Mesendoderm (in vitro differentiated cells): ENCODE data around the gene HTT.

Source experiments
- DNase-seq: peaks from one replicate; pipeline ENCODE4 v3.0.0; 2013
- H2AK5ac ChIP-seq: 2 replicates; pipeline ENCODE4 v1.6.1; 2013; ENCODE audit warnings: low read length, inconsistent platforms
- H2BK120ac ChIP-seq: 2 replicates; pipeline ENCODE4 v1.6.1; 2013; ENCODE audit warnings: low read depth, mild to moderate bottlenecking, low read length, moderate library complexity, mixed read lengths
- H2BK15ac ChIP-seq: replicated peaks from 2 replicates; pipeline ENCODE4 v1.6.1; 2013; ENCODE audit warnings: low read depth, mild to moderate bottlenecking, moderate library complexity
- H2BK5ac ChIP-seq: 2 replicates; pipeline ENCODE4 v1.6.1; 2013; ENCODE audit warnings: low read length, inconsistent platforms
- H3K18ac ChIP-seq: 2 replicates; pipeline ENCODE4 v1.6.1; 2013; ENCODE audit warnings: mild to moderate bottlenecking, low read length, mixed read lengths
- H3K23ac ChIP-seq: one replicate; pipeline ENCODE4 v1.6.1; 2013; ENCODE audit warnings: low read length
- H3K27ac ChIP-seq: 2 replicates; pipeline ENCODE4 v1.5.1; 2013; ENCODE audit warnings: low read depth, mild to moderate bottlenecking, inconsistent platforms, low read length, moderate library complexity
- H3K27me3 ChIP-seq: 2 replicates; pipeline ENCODE4 v1.6.1; 2013; ENCODE audit warnings: low read length, control low read depth, mild to moderate bottlenecking, inconsistent platforms; ENCODE audit not compliant: insufficient read depth, poor library complexity
- H3K36me3 ChIP-seq: 2 replicates; pipeline ENCODE4 v1.6.1; 2013; ENCODE audit warnings: low read length, inconsistent platforms; ENCODE audit not compliant: control insufficient read depth, insufficient read depth
- H3K4ac ChIP-seq: one replicate; pipeline ENCODE4 v1.6.1; 2013; ENCODE audit warnings: low read depth, mild to moderate bottlenecking, low read length, moderate library complexity
- H3K4me1 ChIP-seq: 2 replicates; pipeline ENCODE4 v1.6.1; 2013; ENCODE audit warnings: low read depth, low read length, inconsistent platforms; ENCODE audit not compliant: control insufficient read depth
- H3K4me2 ChIP-seq: 2 replicates; pipeline ENCODE4 v1.6.1; 2013; ENCODE audit warnings: low read length
- H3K4me3 ChIP-seq: 2 replicates; pipeline ENCODE4 v1.5.1; 2013; ENCODE audit warnings: mild to moderate bottlenecking, low read length
- H3K56ac ChIP-seq: one replicate; pipeline ENCODE4 v1.6.1; 2013; ENCODE audit warnings: low read length
- H3K79me1 ChIP-seq: 2 replicates; pipeline ENCODE4 v1.6.1; 2013; ENCODE audit warnings: low read length, inconsistent platforms
- H3K79me2 ChIP-seq: 2 replicates; pipeline ENCODE4 v1.6.1; 2013; ENCODE audit warnings: mild to moderate bottlenecking, low read length; ENCODE audit not compliant: control insufficient read depth, insufficient read depth
- H3K9ac ChIP-seq: 2 replicates; pipeline ENCODE4 v1.6.1; 2013; ENCODE audit warnings: low read length, inconsistent platforms
- H4K5ac ChIP-seq: one replicate; pipeline ENCODE4 v1.6.1; 2013; ENCODE audit warnings: low read length
- H4K8ac ChIP-seq: one replicate; pipeline ENCODE4 v1.6.1; 2013; ENCODE audit warnings: low read depth, mild to moderate bottlenecking, control low read depth, low read length, moderate library complexity
- WGBS: extraction: QIAGEN DNeasy Blood & Tissue Kit; methylation state at CpG from one replicate; pipeline ENCODE4 v1.1.7; 2013; ENCODE audit warnings: low lambda C conversion rate, missing lambda C conversion rate; ENCODE audit not compliant: insufficient coverage; ENCODE audit errors: extremely low coverage; 5-methylcytosine and 5-hydroxymethylcytosine counted together

Gene HTT

GRCh38 chr4:3271131-3271530 lies 196.7 kb downstream of the HTT start:
- H4K5ac ChIP-seq = no peak overlapping the region
- H3K79me1 ChIP-seq = no peaks in the 10 kb centered on the region
- H3K4me1 ChIP-seq = peaks cover 2% of the 10 kb centered on the region
- H3K79me2 ChIP-seq = no peaks in the 10 kb centered on the region
- H3K23ac ChIP-seq = no peak overlapping the region
- H3K27ac ChIP-seq = no peak overlapping the region
- H3K4me3 ChIP-seq = no peak overlapping the region
- no CpG with 5 or more reads among the region's 14 CpGs for WGBS
- H3K27me3 ChIP-seq = no peaks in the 10 kb centered on the region
- H3K4me2 ChIP-seq = no peak overlapping the region
- no peak overlapping the region for H3K56ac ChIP-seq
- no peak overlapping the region for H2BK15ac ChIP-seq
- H2BK120ac ChIP-seq = no peak overlapping the region
- no peaks in the 10 kb centered on the region for H3K36me3 ChIP-seq
- H3K18ac ChIP-seq = no peak overlapping the region
- no peak overlapping the region for H3K4ac ChIP-seq
- no peak overlapping the region for H3K9ac ChIP-seq
- H2BK5ac ChIP-seq = no peak overlapping the region
- no peak for DNase-seq
- H4K8ac ChIP-seq = no peak overlapping the region
- no peak overlapping the region for H2AK5ac ChIP-seq

GRCh38 chr4:3276986-3277385 lies 202.5 kb downstream of the HTT start:
- Histone ChIP-seq H2AK5ac (no peak overlapping the region), H3K27me3 (no peaks in the 10 kb centered on the region), H3K23ac (no peak overlapping the region), H2BK120ac (no peak overlapping the region), H3K4me2 (no peak overlapping the region), H3K4ac (no peak overlapping the region), H3K4me1 (no peaks in the 10 kb centered on the region), H3K36me3 (no peaks in the 10 kb centered on the region), H2BK5ac (no peak overlapping the region), H4K5ac (no peak overlapping the region), H3K9ac (no peak overlapping the region), H4K8ac (no peak overlapping the region), H2BK15ac (no peak overlapping the region), H3K4me3 (no peak overlapping the region), H3K27ac (no peak overlapping the region), H3K56ac (no peak overlapping the region), H3K79me1 (no peaks in the 10 kb centered on the region), H3K18ac (no peak overlapping the region), H3K79me2 (no peaks in the 10 kb centered on the region)
- no CpG with 5 or more reads among the region's 9 CpGs for WGBS
- DNase-seq = no peak

DNA sequence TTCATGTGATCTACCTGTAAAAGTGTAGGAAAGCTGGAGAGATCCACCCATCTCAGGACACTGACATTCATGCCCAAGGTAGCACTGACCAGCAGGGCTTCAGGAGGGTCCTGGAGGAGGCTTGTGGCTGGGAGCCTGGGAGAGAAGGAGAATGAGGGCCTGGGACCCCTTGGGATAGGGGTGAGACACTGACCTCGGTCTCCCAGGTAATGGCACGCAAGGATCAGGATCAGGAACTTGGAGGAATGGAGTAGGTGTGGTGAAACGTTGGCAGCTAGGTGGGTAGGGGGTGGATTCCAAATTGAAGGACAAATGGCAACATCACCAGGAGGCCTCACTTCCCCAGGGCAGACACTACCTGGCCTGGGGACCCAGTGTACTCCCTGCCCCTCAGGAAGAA lies 206.0 kb downstream of the HTT start:
- Histone ChIP-seq H3K27me3 (no peaks in the 10 kb centered on the region), H3K36me3 (no peaks in the 10 kb centered on the region), H3K4me1 (no peaks in the 10 kb centered on the region), H2AK5ac (no peak overlapping the region), H2BK5ac (no peak overlapping the region), H3K79me2 (no peaks in the 10 kb centered on the region), H2BK15ac (no peak overlapping the region), H3K18ac (no peak overlapping the region), H3K4me3 (no peak overlapping the region), H3K27ac (no peak overlapping the region), H3K56ac (no peak overlapping the region), H3K9ac (no peak overlapping the region), H3K4ac (no peak overlapping the region), H2BK120ac (no peak overlapping the region), H3K23ac (no peak overlapping the region), H3K79me1 (no peaks in the 10 kb centered on the region), H4K5ac (no peak overlapping the region), H4K8ac (no peak overlapping the region), H3K4me2 (no peak overlapping the region)
- DNase-seq = no peak
- WGBS = no CpG with 5 or more reads among the region's 3 CpGs

- Histone ChIP-seq H3K4me3 (no peak overlapping the region), H3K79me2 (no peaks in the 10 kb centered on the region), H4K5ac (no peak overlapping the region), H3K4me2 (no peak overlapping the region), H2BK120ac (no peak overlapping the region), H3K18ac (no peak overlapping the region), H3K4me1 (no peaks in the 10 kb centered on the region), H4K8ac (no peak overlapping the region), H2BK5ac (no peak overlapping the region), H2BK15ac (no peak overlapping the region), H3K23ac (no peak overlapping the region), H3K4ac (no peak overlapping the region), H2AK5ac (no peak overlapping the region), H3K36me3 (no peaks in the 10 kb centered on the region), H3K27me3 (no peaks in the 10 kb centered on the region), H3K79me1 (no peaks in the 10 kb centered on the region), H3K27ac (no peak overlapping the region), H3K56ac (no peak overlapping the region), H3K9ac (no peak overlapping the region)
- WGBS = no CpG with 5 or more reads among the region's 6 CpGs
- DNase-seq = no peak
These were observed 209.0 kb downstream of the HTT start for GRCh38 chr4:3283483-3283882.

- Histone ChIP-seq H3K18ac (no peak overlapping the region), H3K4me1 (no peaks in the 10 kb centered on the region), H3K56ac (no peak overlapping the region), H3K79me1 (no peaks in the 10 kb centered on the region), H2AK5ac (no peak overlapping the region), H3K4me3 (no peak overlapping the region), H3K79me2 (no peaks in the 10 kb centered on the region), H3K27ac (no peak overlapping the region), H2BK120ac (no peak overlapping the region), H4K5ac (no peak overlapping the region), H3K36me3 (no peaks in the 10 kb centered on the region), H3K4me2 (no peak overlapping the region), H3K4ac (no peak overlapping the region), H3K23ac (no peak overlapping the region), H2BK15ac (no peak overlapping the region), H3K9ac (no peak overlapping the region), H4K8ac (no peak overlapping the region), H2BK5ac (no peak overlapping the region), H3K27me3 (no peaks in the 10 kb centered on the region)
- WGBS = no CpG with 5 or more reads among the region's 13 CpGs
- DNase-seq = no peak
These were observed 209.4 kb downstream of the HTT start for GRCh38 chr4:3283916-3284315.

DNA sequence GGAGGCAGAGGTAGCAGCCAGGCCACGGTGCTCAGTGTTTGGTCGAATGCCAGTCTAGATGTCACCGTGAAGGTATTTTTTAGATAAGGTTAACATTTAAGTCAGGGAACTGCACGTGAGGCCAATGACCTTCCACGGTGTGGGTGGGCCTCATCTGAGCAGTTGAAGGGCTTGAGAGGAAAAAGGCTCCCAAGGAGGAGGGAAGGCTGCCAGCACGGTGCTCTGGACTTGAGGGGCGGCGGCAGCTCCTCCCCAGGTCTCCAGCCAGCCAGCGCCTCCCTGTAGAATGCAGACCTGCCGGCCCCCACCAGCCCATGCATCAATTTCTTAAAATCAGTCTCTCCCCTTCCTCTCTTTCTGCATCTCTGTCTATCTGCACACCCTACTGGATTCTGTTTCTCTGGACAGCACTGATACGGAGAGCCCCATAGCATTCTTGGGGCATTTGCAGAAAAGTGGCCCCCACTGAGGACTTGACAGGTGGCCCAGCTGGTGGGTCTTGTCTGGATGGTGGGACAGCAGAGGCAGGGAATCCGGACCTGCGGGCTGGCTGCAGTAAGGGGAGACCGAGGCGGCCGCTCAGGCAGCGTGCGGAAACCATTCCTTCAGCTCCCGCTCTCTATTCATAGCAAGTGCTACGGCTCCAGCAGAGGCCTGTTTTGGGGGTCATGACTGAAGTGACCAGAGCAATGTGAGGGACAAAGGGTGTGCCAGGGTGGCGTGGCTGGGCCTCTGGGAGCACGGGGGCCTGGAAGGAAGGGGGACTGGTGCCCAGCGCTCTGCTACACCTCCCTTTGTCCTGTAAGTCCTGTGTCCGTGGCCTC lies 210.5 kb downstream of the HTT start:
- Histone ChIP-seq H3K56ac (no peak overlapping the region), H2AK5ac (no peak overlapping the region), H3K18ac (no peak overlapping the region), H3K9ac (no peak overlapping the region), H3K4me1 (no peaks in the 10 kb centered on the region), H3K79me2 (no peaks in the 10 kb centered on the region), H2BK120ac (no peak overlapping the region), H2BK5ac (no peak overlapping the region), H3K23ac (no peak overlapping the region), H3K79me1 (no peaks in the 10 kb centered on the region), H4K8ac (no peak overlapping the region), H3K36me3 (no peaks in the 10 kb centered on the region), H3K4me2 (no peak overlapping the region), H2BK15ac (no peak overlapping the region), H3K4me3 (no peak overlapping the region), H3K27ac (no peak overlapping the region), H3K4ac (no peak overlapping the region), H4K5ac (no peak overlapping the region), H3K27me3 (no peaks in the 10 kb centered on the region)
- no peak for DNase-seq
- no CpG with 5 or more reads among the region's 24 CpGs for WGBS
